Measurements from ENCODE around the gene ABHD8. TPM values are rescaled to one million over a fixed set of nuclear protein-coding genes. Genes with fewer than 3 reads are reported as not detected.

ABHD8 gene
- total RNA-seq, 3 donors from 2014 or later (not counting 1 experiment from before 2014, with no cell fraction given): 7.5 to 10.0 (median 9.7) TPM

DNA sequence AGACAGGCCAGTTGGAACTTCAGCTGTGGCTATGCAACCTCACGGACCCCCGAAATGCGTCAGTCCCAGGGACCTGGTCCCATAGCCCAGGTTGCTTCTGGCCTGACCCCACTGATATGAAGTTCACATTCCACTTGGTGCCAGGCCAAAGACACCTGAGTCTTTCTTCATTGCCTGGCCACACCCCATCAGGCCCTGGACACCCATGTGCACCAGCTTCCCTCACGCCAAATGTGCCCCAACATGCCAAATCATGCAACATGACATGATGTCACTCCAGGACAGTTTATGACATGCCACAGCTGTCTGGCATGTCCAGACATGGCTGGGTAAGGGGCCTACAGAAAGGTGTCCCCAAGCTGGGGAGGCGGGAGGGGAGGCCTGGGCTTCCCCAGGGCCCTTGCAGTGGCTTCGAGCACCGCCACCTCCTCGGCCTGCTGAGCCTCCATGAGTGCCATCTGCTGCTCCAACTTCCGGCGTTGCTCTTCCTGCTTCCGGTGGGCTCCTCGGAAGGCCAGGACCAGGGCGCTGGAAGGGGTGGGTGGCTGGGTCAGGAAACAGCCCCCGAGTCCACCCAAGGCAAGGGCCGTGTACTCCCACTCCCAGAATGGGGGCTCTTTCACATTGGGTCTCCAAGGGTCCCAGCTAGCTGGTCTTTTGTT lies 53.2 kb downstream of the ABHD8 start:
- Mint-ChIP-seq H3K27ac (no peak overlapping the region), H3K9me3 (no peaks in the 10 kb centered on the region), H3K4me1 (peaks cover 0 to 16% of the 10 kb centered on the region in 2 donors), H3K27me3 (ENCODE audit: low read depth in 2 of 2) (no peaks in the 10 kb centered on the region), H3K36me3 (no peaks in the 10 kb centered on the region), H3K4me3 (no peak overlapping the region)
- Histone ChIP-seq H3K4me3 (ENCODE audit: low read length) (no peak overlapping the region), H3K4me1 (ENCODE audit: control insufficient read depth, insufficient read depth, low read length) (peaks cover 11% of the 10 kb centered on the region), H3K9me3 (ENCODE audit: control insufficient read depth, insufficient read depth, low read length) (no peaks in the 10 kb centered on the region), H3K36me3 (ENCODE audit: control insufficient read depth, insufficient read depth, low read length) (no peaks in the 10 kb centered on the region), H3K27ac (ENCODE audit: low read length) (no peak overlapping the region), H3K27me3 (ENCODE audit: control insufficient read depth, insufficient read depth, low read length) (no peaks in the 10 kb centered on the region)
- intact Hi-C loops (cut with micrococcal nuclease): no loop called here
- WGBS (ENCODE audit: insufficient coverage): 89% methylated on average over 15 of the region's 15 CpGs
- DNase-seq: no peak
- ATAC-seq: no peak
- no peak for TF ChIP-seq CTCF (IDR thresholded peaks at IDR 0.05)

- H3K4me1 Mint-ChIP-seq: peaks cover 0 to 16% of the 10 kb centered on the region in 2 donors
- no peak for TF ChIP-seq CTCF (IDR thresholded peaks at IDR 0.05)
- no peak for ATAC-seq
- Histone ChIP-seq H3K36me3 (ENCODE audit: control insufficient read depth, insufficient read depth, low read length) (no peaks in the 10 kb centered on the region), H3K27ac (ENCODE audit: low read length) (no peak overlapping the region), H3K9me3 (ENCODE audit: control insufficient read depth, insufficient read depth, low read length) (no peaks in the 10 kb centered on the region), H3K4me1 (ENCODE audit: control insufficient read depth, insufficient read depth, low read length) (peaks cover 19% of the 10 kb centered on the region), H3K4me3 (ENCODE audit: low read length) (no peak overlapping the region), H3K27me3 (ENCODE audit: control insufficient read depth, insufficient read depth, low read length) (no peaks in the 10 kb centered on the region)
- H3K36me3 Mint-ChIP-seq: no peaks in the 10 kb centered on the region
- intact Hi-C loops (cut with micrococcal nuclease): no loop called here
- H3K4me3 Mint-ChIP-seq: peak overlapping the region; percentile 17
- H3K27ac Mint-ChIP-seq: no peak overlapping the region
- no peaks in the 10 kb centered on the region for H3K9me3 Mint-ChIP-seq
- H3K27me3 Mint-ChIP-seq (ENCODE audit: low read depth in 2 of 2): no peaks in the 10 kb centered on the region
- WGBS (ENCODE audit: insufficient coverage): 96% methylated on average over 21 of the region's 21 CpGs
- DNase-seq: no peak
Measured at GRCh38 chr19:17248011-17248776, 55.0 kb downstream of the ABHD8 start.

GRCh38 chr19:17246681-17247425 lies 56.4 kb downstream of the ABHD8 start:
- Histone ChIP-seq H3K9me3 (ENCODE audit: control insufficient read depth, insufficient read depth, low read length) (no peaks in the 10 kb centered on the region), H3K27me3 (ENCODE audit: control insufficient read depth, insufficient read depth, low read length) (no peaks in the 10 kb centered on the region), H3K36me3 (ENCODE audit: control insufficient read depth, insufficient read depth, low read length) (no peaks in the 10 kb centered on the region), H3K4me3 (ENCODE audit: low read length) (peak overlapping the region; percentile 64), H3K4me1 (ENCODE audit: control insufficient read depth, insufficient read depth, low read length) (peaks cover 19% of the 10 kb centered on the region), H3K27ac (ENCODE audit: low read length) (no peak overlapping the region)
- no peaks in the 10 kb centered on the region for H3K36me3 Mint-ChIP-seq
- ATAC-seq (peak in 1 of 3 donors; percentile 1), DNase-seq (peak in 1 of 2 donors; percentile 5)
- no peak for TF ChIP-seq CTCF (IDR thresholded peaks at IDR 0.05)
- no peaks in the 10 kb centered on the region for H3K27me3 Mint-ChIP-seq (ENCODE audit: low read depth in 2 of 2)
- H3K27ac Mint-ChIP-seq: peak overlapping the region in 1 of 2 donors; percentile 83
- peak overlapping the region; percentile 89 for H3K4me3 Mint-ChIP-seq
- intact Hi-C loops (cut with micrococcal nuclease): no loop called here
- H3K4me1 Mint-ChIP-seq: peaks cover 0 to 21% of the 10 kb centered on the region in 2 donors
- 37% methylated on average over 21 of the region's 21 CpGs for WGBS (ENCODE audit: insufficient coverage)
- no peaks in the 10 kb centered on the region for H3K9me3 Mint-ChIP-seq
